OCI-LY1 (cell line): ENCODE data around the gene SUV39H2.
"Not testable (repeated sequence)": the region's sequence is repeated elsewhere in the genome, so short reads cannot be mapped to it uniquely, and the experiment has no call there.

Experiments
- H2AFZ ChIP-seq: fragments of 200-600 bp; sonication (generic), shearing (Covaris generic); 2 replicates; pipeline ENCODE4 v1.6.0; 2014; ENCODE audit warnings: antibody characterized with exemption, mild to moderate bottlenecking, low read length
- H3F3A ChIP-seq: fragments of 200-600 bp; sonication (generic), shearing (Covaris generic); 2 replicates; pipeline ENCODE4 v1.6.0; 2014; ENCODE audit warnings: mild to moderate bottlenecking, antibody characterized with exemption, low read length, moderate library complexity; ENCODE audit not compliant: insufficient read depth
- H3K27ac ChIP-seq: fragments of 200-600 bp; sonication (generic); 2 replicates; pipeline ENCODE4 v1.5.1; 2014; ENCODE audit warnings: low read length, mixed run types, mild to moderate bottlenecking, low read depth; ENCODE audit not compliant: poor library complexity, severe bottlenecking
- H3K27me3 ChIP-seq: fragments of 200-600 bp; sonication (generic); 2 replicates; pipeline ENCODE4 v1.6.0; 2014; ENCODE audit warnings: antibody characterized with exemption, mild to moderate bottlenecking, low read length, moderate library complexity; ENCODE audit not compliant: insufficient read depth
- H3K36me3 ChIP-seq: fragments of 200-600 bp; sonication (generic); 2 replicates; pipeline ENCODE4 v1.6.1; 2014; ENCODE audit warnings: mild to moderate bottlenecking, antibody characterized with exemption, low read length, moderate library complexity, mixed read lengths; ENCODE audit not compliant: insufficient read depth
- H3K4me1 ChIP-seq: fragments of 200-600 bp; sonication (generic); 2 replicates; pipeline ENCODE4 v1.5.1; 2014; ENCODE audit warnings: mild to moderate bottlenecking, low read length, moderate library complexity; ENCODE audit not compliant: insufficient read depth, severe bottlenecking
- H3K4me2 ChIP-seq: fragments of 200-600 bp; sonication (generic), shearing (Covaris generic); 2 replicates; pipeline ENCODE4 v1.6.1; 2014; ENCODE audit warnings: low read length
- H3K4me3 ChIP-seq: fragments of 200-600 bp; sonication (generic); 2 replicates; pipeline ENCODE4 v1.5.1; 2014; ENCODE audit warnings: low read length, low read depth, mild to moderate bottlenecking, mixed read lengths; ENCODE audit not compliant: poor library complexity, severe bottlenecking
- H3K79me2 ChIP-seq: fragments of 200-600 bp; shearing (Covaris generic); 2 replicates; pipeline ENCODE4 v1.6.1; 2016; ENCODE audit warnings: mixed run types, low read length, mixed read lengths; ENCODE audit not compliant: insufficient read depth
- H3K9ac ChIP-seq: fragments of 200-600 bp; sonication (generic), shearing (Covaris generic); 2 replicates; pipeline ENCODE4 v1.6.1; 2014; ENCODE audit warnings: mild to moderate bottlenecking, low read length, mixed read lengths
- H3K9me2 ChIP-seq: fragments of 200-600 bp; sonication (generic), shearing (Covaris generic); 2 replicates; pipeline ENCODE4 v1.6.1; 2014; ENCODE audit warnings: low read depth, mild to moderate bottlenecking, low read length, mixed read lengths
- H3K9me3 ChIP-seq: fragments of 200-600 bp; shearing (Covaris generic); 2 replicates; pipeline ENCODE4 v1.6.1; 2014; ENCODE audit warnings: low read length, mixed read lengths
- H4K20me1 ChIP-seq: fragments of 200-600 bp; sonication (generic), shearing (Covaris generic); 2 replicates; pipeline ENCODE4 v1.6.0; 2016; ENCODE audit warnings: mild to moderate bottlenecking, low read length; ENCODE audit not compliant: insufficient read depth
- CTCF ChIP-seq: fragments of 200-600 bp; sonication (generic), shearing (Covaris generic); IDR thresholded peaks from 2 replicates; pipeline ENCODE4 v1.5.1; 2017; ENCODE audit warnings: mild to moderate bottlenecking, antibody characterized with exemption, low read length, moderate library complexity, mixed read lengths
- EZH2 ChIP-seq: fragments of 200-600 bp; sonication (generic), shearing (Covaris generic); IDR thresholded peaks from 2 replicates; pipeline ENCODE4 v1.8.0; 2017; ENCODE audit warnings: borderline replicate concordance, mixed run types, mild to moderate bottlenecking, antibody characterized with exemption, low read length, moderate library complexity, mixed read lengths

The SUV39H2 gene

GRCh38 chr10:14942950-14943338 lies 64.3 kb downstream of the SUV39H2 start:
- peaks cover 80% of the 10 kb centered on the region for H3K36me3 ChIP-seq
- H3F3A ChIP-seq, H3K9me2 ChIP-seq, H3K4me3 ChIP-seq, H3K4me2 ChIP-seq, H3K27ac ChIP-seq, H2AFZ ChIP-seq, H3K79me2 ChIP-seq, H3K9me3 ChIP-seq, H3K27me3 ChIP-seq, H3K4me1 ChIP-seq, H4K20me1 ChIP-seq, H3K9ac ChIP-seq: not testable (repeated sequence)

- no peaks in the 10 kb centered on the region for H3F3A ChIP-seq
- H3K4me1 ChIP-seq: peaks cover 4% of the 10 kb centered on the region
- no peaks in the 10 kb centered on the region for H4K20me1 ChIP-seq
- H3K9me3 ChIP-seq: no peaks in the 10 kb centered on the region
- no peak overlapping the region for H3K4me3 ChIP-seq
- TF ChIP-seq CTCF (no peak), EZH2 (no peak)
- no peaks in the 10 kb centered on the region for H3K9me2 ChIP-seq
- H3K27ac ChIP-seq: no peak overlapping the region
- H3K36me3 ChIP-seq: peaks cover 88% of the 10 kb centered on the region
- H3K27me3 ChIP-seq: no peaks in the 10 kb centered on the region
- no peak overlapping the region for H3K4me2 ChIP-seq
- no peak overlapping the region for H2AFZ ChIP-seq
- no peak overlapping the region for H3K9ac ChIP-seq
- H3K79me2 ChIP-seq: peaks cover 19% of the 10 kb centered on the region
Measured at GRCh38 chr10:14945108-14945507, 66.4 kb downstream of the SUV39H2 start.

- TF ChIP-seq EZH2: no peak
- H3K4me3 ChIP-seq: no peak overlapping the region
- H3K9me2 ChIP-seq: no peaks in the 10 kb centered on the region
- H3K27ac ChIP-seq: no peak overlapping the region
- no peaks in the 10 kb centered on the region for H4K20me1 ChIP-seq
- H3K9me3 ChIP-seq: no peaks in the 10 kb centered on the region
- H3K4me2 ChIP-seq: no peak overlapping the region
- H3K9ac ChIP-seq: no peak overlapping the region
- H3K4me1 ChIP-seq: peaks cover 20% of the 10 kb centered on the region
- peaks cover 80% of the 10 kb centered on the region for H3K36me3 ChIP-seq
- H3K79me2 ChIP-seq: peaks cover 40% of the 10 kb centered on the region
- no peak overlapping the region for H2AFZ ChIP-seq
- H3K27me3 ChIP-seq: no peaks in the 10 kb centered on the region
- H3F3A ChIP-seq: no peaks in the 10 kb centered on the region
Measured at GRCh38 chr10:14947268-14947667, 68.6 kb downstream of the SUV39H2 start.

- no peak overlapping the region for H3K9ac ChIP-seq
- peaks cover 60% of the 10 kb centered on the region for H3K36me3 ChIP-seq
- H3K9me2 ChIP-seq: no peaks in the 10 kb centered on the region
- no peaks in the 10 kb centered on the region for H3K9me3 ChIP-seq
- no peaks in the 10 kb centered on the region for H3K27me3 ChIP-seq
- H3K4me1 ChIP-seq: peaks cover 26% of the 10 kb centered on the region
- no peak overlapping the region for H3K27ac ChIP-seq
- H2AFZ ChIP-seq: no peak overlapping the region
- peaks cover 49% of the 10 kb centered on the region for H3K79me2 ChIP-seq
- H3F3A ChIP-seq: no peaks in the 10 kb centered on the region
- H4K20me1 ChIP-seq: no peaks in the 10 kb centered on the region
- H3K4me2 ChIP-seq: no peak overlapping the region
- TF ChIP-seq CTCF: no peak
- no peak for TF ChIP-seq EZH2
- H3K4me3 ChIP-seq: no peak overlapping the region
Measured at GRCh38 chr10:14949291-14949690, 70.6 kb downstream of the SUV39H2 start.
